Activated naive CD8-positive, alpha-beta T cell treated with anti-CD3 and anti-CD28 coated beads, Interleukin-2, amount 10 ng/mL, durations not matched to agents 7 days and 5 days (primary cell): ENCODE measurements around the gene SLC37A3. TPM values are rescaled to one million over a fixed set of nuclear protein-coding genes. Genes with fewer than 3 reads are reported as not detected.

Experiments
- ATAC-seq: fragments of 150-1000 bp; cut with Tn5 transposase; one replicate; pipeline ENCODE4 v1.10.0; 2021; ENCODE audit warnings: low read depth, moderate library complexity
- POLR2A ChIA-PET: fragments of 350-600 bp; sonication (Branson Sonifier 250); formaldehyde crosslinking; loops from one replicate; lab custom pipeline; 2021; ENCODE audit warnings: antibody characterized with exemption; lab: Charles Lee
- DNase-seq: peaks from one replicate; pipeline ENCODE4 v3.0.0; 2021
- H3K27ac Mint-ChIP-seq: one replicate; pipeline ENCODE4 v1.8.0; 2022; ENCODE audit warnings: mild to moderate bottlenecking, mixed read lengths
- H3K27me3 Mint-ChIP-seq: one replicate; pipeline ENCODE4 v1.8.0; 2022; ENCODE audit warnings: mild to moderate bottlenecking, moderate library complexity, mixed read lengths
- H3K36me3 Mint-ChIP-seq: one replicate; pipeline ENCODE4 v1.8.0; 2021; ENCODE audit warnings: mild to moderate bottlenecking, mixed read lengths
- H3K4me1 Mint-ChIP-seq: one replicate; pipeline ENCODE4 v1.8.0; 2021; ENCODE audit warnings: mixed read lengths
- H3K4me3 Mint-ChIP-seq: one replicate; pipeline ENCODE4 v1.8.0; 2022; ENCODE audit warnings: mild to moderate bottlenecking, moderate library complexity, mixed read lengths
- H3K9me3 Mint-ChIP-seq: one replicate; pipeline ENCODE4 v1.8.0; 2021; ENCODE audit warnings: mixed read lengths
- total RNA-seq, 2 experiments: library from RNA; stranded (reverse); gene quantifications; one replicate each; pipeline ENCODE4 v1.2.3, GENCODE V29; 2021

Gene SLC37A3
- total RNA-seq, 2 experiments from 2014 or later: 33.6 to 37.7 TPM

DNA sequence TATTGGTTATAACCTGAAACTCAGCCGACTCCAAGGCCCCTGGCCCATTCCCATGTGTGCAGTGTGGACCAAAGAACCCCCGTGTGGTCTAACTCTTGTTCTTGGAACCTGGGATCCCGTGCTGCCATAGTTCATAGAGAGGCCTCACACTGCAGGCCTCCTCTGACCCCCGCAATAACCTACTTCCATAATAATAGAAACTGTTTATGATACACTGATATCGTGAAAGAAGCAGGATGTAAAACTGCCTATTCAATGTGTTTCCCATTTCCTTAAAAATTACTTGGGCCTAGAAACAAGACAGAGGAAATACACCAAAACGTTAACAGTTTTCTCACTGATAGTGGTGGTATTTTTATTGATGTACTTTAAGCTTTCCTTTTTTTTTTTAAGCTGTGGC is 112.4 kb downstream of the SLC37A3 start:
- no peaks in the 10 kb centered on the region for H3K9me3 Mint-ChIP-seq
- POLR2A ChIA-PET: no interaction called here
- H3K36me3 Mint-ChIP-seq: no peaks in the 10 kb centered on the region
- H3K4me1 Mint-ChIP-seq: no peaks in the 10 kb centered on the region
- H3K27ac Mint-ChIP-seq: no peak overlapping the region
- DNase-seq (no peak), ATAC-seq (no peak)
- no peaks in the 10 kb centered on the region for H3K27me3 Mint-ChIP-seq
- no peak overlapping the region for H3K4me3 Mint-ChIP-seq

DNA sequence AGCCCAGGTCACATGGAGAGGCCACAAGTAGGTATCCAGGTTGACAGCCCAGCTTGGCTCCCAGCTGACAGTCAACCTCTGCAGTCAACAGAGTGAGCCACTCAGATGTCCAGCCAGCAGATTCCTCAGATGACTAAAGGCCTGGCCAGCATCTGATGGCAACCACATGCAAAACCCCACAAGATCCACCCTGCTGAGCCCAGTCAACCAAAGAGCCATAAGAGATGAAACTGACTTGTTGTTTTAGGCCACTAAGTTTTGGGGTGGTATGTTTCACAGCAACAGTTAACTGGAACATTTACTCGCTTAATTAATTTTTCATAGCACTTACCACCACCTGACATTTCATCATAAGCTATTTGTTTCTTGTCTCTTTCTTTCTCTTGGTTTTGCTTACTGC is 114.3 kb downstream of the SLC37A3 start:
- no peak for ATAC-seq
- Mint-ChIP-seq H3K27me3 (no peaks in the 10 kb centered on the region), H3K4me1 (no peaks in the 10 kb centered on the region), H3K36me3 (no peaks in the 10 kb centered on the region), H3K9me3 (no peaks in the 10 kb centered on the region), H3K27ac (no peak overlapping the region), H3K4me3 (no peak overlapping the region)
- no peak for DNase-seq
- POLR2A ChIA-PET: no interaction called here

Other genes starting within 250 kb of the SLC37A3 start
- 10 to 100 TPM; 20.5 to 21.2 TPM for gene KDM7A, start 221.5 kb downstream of the SLC37A3 start, total RNA-seq
- gene RAB19, start 5.5 kb upstream of the SLC37A3 start, total RNA-seq: 1 to 10 TPM; 8.1 to 9.1 TPM
- gene MKRN1, start 81.0 kb upstream of the SLC37A3 start, total RNA-seq: 100 to 1,000 TPM in 1 of 2 experiments, 10 to 100 TPM in 1; 97.2 to 105 TPM
- not detected for gene DENND2A, start 242.3 kb upstream of the SLC37A3 start, total RNA-seq